Astrocyte (in vitro differentiated cells and primary cell): ENCODE measurements around the gene ITK.

Experiments
- CTCF ChIP-seq: IDR thresholded peaks from 2 replicates; pipeline ENCODE4 v1.5.1; 2011; ENCODE audit warnings: low read depth, mild to moderate bottlenecking, inconsistent platforms, low read length, moderate library complexity; ENCODE audit not compliant: insufficient read depth
- EZH2 ChIP-seq: IDR thresholded peaks from 2 replicates; pipeline ENCODE4 v1.6.1; 2012; ENCODE audit warnings: mild to moderate bottlenecking, low read length, inconsistent platforms; ENCODE audit not compliant: insufficient read depth

- TF ChIP-seq CTCF (no peak), EZH2 (no peak)
These were observed 33.0 kb downstream of the ITK start for GRCh38 chr5:157213527-157214243.
